ENCODE measurements around the gene TRIP10.

- TF ChIP-seq CTCF (IDR thresholded peaks at IDR 0.05) (peak; percentile 15 to 50 (median 40)), POLR2A (IDR thresholded peaks at IDR 0.05) (no peak)
These were observed 29.6 kb downstream of the TRIP10 start for GRCh38 chr19:6769006-6769619.

Measured in heart left ventricle (tissue), 13 donors.